HepG2 (cell line): Measurements from ENCODE around the gene GNMT. TPM values are rescaled to one million over a fixed set of nuclear protein-coding genes. Genes with fewer than 3 reads are reported as not detected.

ENCODE experiments used
- AHR ChIP-seq: IDR thresholded peaks from 2 replicates; pipeline ENCODE4 v1.6.1; 2018; ENCODE audit warnings: missing genetic modification reagents, missing compliant biosample characterization
- E2F5 ChIP-seq: sonication (generic); formaldehyde crosslinking; conservative IDR thresholded peaks from 2 replicates; pipeline ENCODE4 v1.4.0; 2020; ENCODE audit warnings: missing genetic modification reagents
- HNRNPK ChIP-seq: fragments of 200-400 bp; formaldehyde crosslinking; IDR thresholded peaks from 2 replicates; pipeline ENCODE4 v1.6.1; 2018; ENCODE audit warnings: low read length, low read depth, moderate library complexity, mild to moderate bottlenecking; ENCODE audit not compliant: poor library complexity, severe bottlenecking
- KDM4B ChIP-seq: sonication (generic); formaldehyde crosslinking; IDR thresholded peaks from 2 replicates; pipeline ENCODE4 v1.4.0; 2020; ENCODE audit warnings: missing genetic modification reagents
- NFATC3 ChIP-seq: sonication (generic); formaldehyde crosslinking; IDR thresholded peaks from 2 replicates; pipeline ENCODE4 v1.5.1; 2020; ENCODE audit warnings: mild to moderate bottlenecking, missing genetic modification reagents
- NFKBIZ ChIP-seq: IDR thresholded peaks from 2 replicates; pipeline ENCODE4 v1.6.1; 2018; ENCODE audit warnings: missing genetic modification reagents, missing compliant biosample characterization
- RCOR2 ChIP-seq: IDR thresholded peaks from 2 replicates; pipeline ENCODE4 v1.6.1; 2016; ENCODE audit warnings: missing biosample characterization, missing genetic modification reagents
- RELA ChIP-seq: sonication (generic); formaldehyde crosslinking; IDR thresholded peaks from 2 replicates; pipeline ENCODE4 v1.4.0; 2020; ENCODE audit warnings: missing genetic modification reagents
- SOX5 ChIP-seq: IDR thresholded peaks from 2 replicates; pipeline ENCODE4 v1.6.1; 2016; ENCODE audit warnings: borderline replicate concordance
- STAT5B ChIP-seq: sonication (generic); formaldehyde crosslinking; IDR thresholded peaks from 2 replicates; pipeline ENCODE4 v1.4.0; 2020; ENCODE audit warnings: missing genetic modification reagents
- USF2 ChIP-seq, 2 experiments: sonication (generic) in 1 of 2; formaldehyde crosslinking in 1 of 2; IDR thresholded peaks; 2 replicates each; pipeline versions ENCODE4 v1.5.1 to v1.6.1; 2011 to 2020; ENCODE audit warnings: borderline replicate concordance in 1 of 2, low read depth in 1 of 2, low read length in 1 of 2, mild to moderate bottlenecking in 1 of 2, missing genetic modification reagents in 1 of 2, moderate library complexity in 1 of 2
- ZNF143 ChIP-seq: sonication (generic); formaldehyde crosslinking; IDR thresholded peaks from 2 replicates; pipeline ENCODE4 v1.4.0; 2020; ENCODE audit warnings: missing genetic modification reagents
- ZNF207 ChIP-seq: fragments of 450-650 bp; IDR thresholded peaks from 2 replicates; pipeline ENCODE4 v1.6.1; 2016; ENCODE audit warnings: antibody characterized with exemption, borderline replicate concordance
- ZNF253 ChIP-seq: sonication (generic); formaldehyde crosslinking; IDR thresholded peaks from 2 replicates; pipeline ENCODE4 v1.8.0; 2022; ENCODE audit warnings: mild to moderate bottlenecking, missing genetic modification reagents, borderline replicate concordance
- ZNF512 ChIP-seq: sonication (generic); formaldehyde crosslinking; IDR thresholded peaks from 2 replicates; pipeline ENCODE4 v1.4.0; 2020; ENCODE audit warnings: mild to moderate bottlenecking, missing genetic modification reagents
- ZNF644 ChIP-seq: IDR thresholded peaks from 2 replicates; pipeline ENCODE4 v1.6.1; 2016; ENCODE audit warnings: low read depth
- ZNF766 ChIP-seq: sonication (generic); formaldehyde crosslinking; IDR thresholded peaks from 2 replicates; pipeline ENCODE4 v1.5.0; 2020; ENCODE audit warnings: missing genetic modification reagents, borderline replicate concordance
- ZSCAN31 ChIP-seq: sonication (generic); formaldehyde crosslinking; IDR thresholded peaks from 2 replicates; pipeline ENCODE4 v1.5.0; 2020; ENCODE audit warnings: low read depth, mild to moderate bottlenecking, missing genetic modification reagents
- polyA plus RNA-seq, 8 experiments: library from polyadenylated mRNA; depleted of rRNA in 3 of 8; stranded (reverse) in 7 of 8; unstranded in 1 of 8; fragments of >200 nt; fragmentation: Illumina TruSeq in 4 of 8; extraction: Trizol in 4 of 8; gene quantifications; 2 replicates each; pipeline versions ENCODE4 v1.2.1 to v1.2.3, GENCODE V29; 2011 to 2016; ENCODE audit warnings: low read depth in 4 of 8, missing spikeins in 1 of 8, mixed read lengths in 1 of 8; ENCODE audit not compliant: insufficient read depth in 1 of 8
- total RNA-seq, 5 experiments: library from RNA; depleted of rRNA; stranded (reverse); fragments of >200 nt; fragmentation: Illumina TruSeq; extraction: Trizol; gene quantifications; 2 replicates each; pipeline ENCODE4 v1.2.3, GENCODE V29; 2016; ENCODE audit warnings: low read depth in 1 of 5
- TF ChIP-seq, protein P1 (sequence below): sonication (generic); formaldehyde crosslinking; IDR thresholded peaks from 2 replicates; pipeline ENCODE4 v1.4.0; 2020; ENCODE audit warnings: missing genetic modification reagents

The GNMT gene
- total and polyA plus RNA-seq, 2 of the 13 experiments (the other 11 are each of a cell fraction or from before 2014, with no cell fraction given): 2.8 to 7.0 TPM

GRCh38 chr6:42928986-42929820, 31.4 kb upstream of the GNMT start, which contains the start of gene CNPY3 (continued):
- TF ChIP-seq USF2 (IDR thresholded peaks at IDR 0.05; ENCODE audit: low read depth, low read length): peak; percentile 72
- peak; percentile 87 for TF ChIP-seq USF2 (CRISPR knock-in tag; IDR thresholded peaks at IDR 0.05; ENCODE audit: borderline replicate concordance)
- peak; percentile 58; the same call in 1 of the 2 replicates for TF ChIP-seq ZNF143 (CRISPR knock-in tag)
- peak; percentile 96 for TF ChIP-seq ZSCAN31 (CRISPR knock-in tag)
- peak; percentile 96 for TF ChIP-seq AHR
- TF ChIP-seq HNRNPK: peak; percentile 44
- TF ChIP-seq ZNF207: no peak
- peak; percentile 91; the same call in 1 of the 2 replicates for TF ChIP-seq NFKBIZ
- peak; percentile 97 for TF ChIP-seq ZNF253
- TF ChIP-seq ZNF766 (CRISPR knock-in tag): peak; percentile 98
- TF ChIP-seq KDM4B (CRISPR knock-in tag): 0 out of 2 replicates have a peak, but pooled peaks have one; percentile 77
- peak; percentile 94 for TF ChIP-seq E2F5 (CRISPR knock-in tag)
- TF ChIP-seq ZNF512 (CRISPR knock-in tag): no peak; the same call in 1 of the 2 replicates
- TF ChIP-seq STAT5B (CRISPR knock-in tag): peak; percentile 66; the same call in 1 of the 2 replicates
- peak; percentile 59 for TF ChIP-seq NFATC3 (CRISPR knock-in tag)
- TF ChIP-seq ZNF644 (CRISPR knock-in tag): no peak
- peak; percentile 39; the same call in 1 of the 2 replicates for TF ChIP-seq RCOR2
- peak; percentile 69 for TF ChIP-seq RELA (CRISPR knock-in tag)
- TF ChIP-seq, protein P1, sequence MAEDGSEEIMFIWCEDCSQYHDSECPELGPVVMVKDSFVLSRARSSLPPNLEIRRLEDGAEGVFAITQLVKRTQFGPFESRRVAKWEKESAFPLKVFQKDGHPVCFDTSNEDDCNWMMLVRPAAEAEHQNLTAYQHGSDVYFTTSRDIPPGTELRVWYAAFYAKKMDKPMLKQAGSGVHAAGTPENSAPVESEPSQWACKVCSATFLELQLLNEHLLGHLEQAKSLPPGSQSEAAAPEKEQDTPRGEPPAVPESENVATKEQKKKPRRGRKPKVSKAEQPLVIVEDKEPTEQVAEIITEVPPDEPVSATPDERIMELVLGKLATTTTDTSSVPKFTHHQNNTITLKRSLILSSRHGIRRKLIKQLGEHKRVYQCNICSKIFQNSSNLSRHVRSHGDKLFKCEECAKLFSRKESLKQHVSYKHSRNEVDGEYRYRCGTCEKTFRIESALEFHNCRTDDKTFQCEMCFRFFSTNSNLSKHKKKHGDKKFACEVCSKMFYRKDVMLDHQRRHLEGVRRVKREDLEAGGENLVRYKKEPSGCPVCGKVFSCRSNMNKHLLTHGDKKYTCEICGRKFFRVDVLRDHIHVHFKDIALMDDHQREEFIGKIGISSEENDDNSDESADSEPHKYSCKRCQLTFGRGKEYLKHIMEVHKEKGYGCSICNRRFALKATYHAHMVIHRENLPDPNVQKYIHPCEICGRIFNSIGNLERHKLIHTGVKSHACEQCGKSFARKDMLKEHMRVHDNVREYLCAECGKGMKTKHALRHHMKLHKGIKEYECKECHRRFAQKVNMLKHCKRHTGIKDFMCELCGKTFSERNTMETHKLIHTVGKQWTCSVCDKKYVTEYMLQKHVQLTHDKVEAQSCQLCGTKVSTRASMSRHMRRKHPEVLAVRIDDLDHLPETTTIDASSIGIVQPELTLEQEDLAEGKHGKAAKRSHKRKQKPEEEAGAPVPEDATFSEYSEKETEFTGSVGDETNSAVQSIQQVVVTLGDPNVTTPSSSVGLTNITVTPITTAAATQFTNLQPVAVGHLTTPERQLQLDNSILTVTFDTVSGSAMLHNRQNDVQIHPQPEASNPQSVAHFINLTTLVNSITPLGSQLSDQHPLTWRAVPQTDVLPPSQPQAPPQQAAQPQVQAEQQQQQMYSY (CRISPR knock-in tag): peak; percentile 36; the same call in 1 of the 2 replicates
- peak; percentile 74 for TF ChIP-seq SOX5 (CRISPR knock-in tag)
